Measurements from ENCODE around the gene RRP1. TPM values are rescaled to one million over a fixed set of nuclear protein-coding genes. Genes with fewer than 3 reads are reported as not detected.

RRP1 gene
- polyA plus RNA-seq, 1 experiment = 8.2 TPM

GRCh38 chr21:43763901-43764523 lies 25.4 kb upstream of the RRP1 start:
- no peak for DNase-seq (ENCODE audit: low read depth, low spot score)
- CTCF ChIA-PET = interaction anchor here (0.7 kb wide), 1 partner anchor 96 kb away, joined by 4 read pairs; no protein-coding TSS in a partner anchor
- H3K9me3 ChIP-seq (ENCODE audit: control insufficient read depth, insufficient read depth, low read length) = peaks cover 13% of the 10 kb centered on the region
- TF ChIP-seq CTCF (IDR thresholded peaks at IDR 0.05; ENCODE audit: low read depth, low read length) = no peak
- no peak overlapping the region for H3K4me3 ChIP-seq (ENCODE audit: low read depth, low read length)
- no peak overlapping the region for H3K27ac ChIP-seq (ENCODE audit: low read depth, low read length)
- POLR2A ChIA-PET = no interaction called here
- H3K27me3 ChIP-seq (ENCODE audit: control insufficient read depth, insufficient read depth, low read length) = no peaks in the 10 kb centered on the region

DNA sequence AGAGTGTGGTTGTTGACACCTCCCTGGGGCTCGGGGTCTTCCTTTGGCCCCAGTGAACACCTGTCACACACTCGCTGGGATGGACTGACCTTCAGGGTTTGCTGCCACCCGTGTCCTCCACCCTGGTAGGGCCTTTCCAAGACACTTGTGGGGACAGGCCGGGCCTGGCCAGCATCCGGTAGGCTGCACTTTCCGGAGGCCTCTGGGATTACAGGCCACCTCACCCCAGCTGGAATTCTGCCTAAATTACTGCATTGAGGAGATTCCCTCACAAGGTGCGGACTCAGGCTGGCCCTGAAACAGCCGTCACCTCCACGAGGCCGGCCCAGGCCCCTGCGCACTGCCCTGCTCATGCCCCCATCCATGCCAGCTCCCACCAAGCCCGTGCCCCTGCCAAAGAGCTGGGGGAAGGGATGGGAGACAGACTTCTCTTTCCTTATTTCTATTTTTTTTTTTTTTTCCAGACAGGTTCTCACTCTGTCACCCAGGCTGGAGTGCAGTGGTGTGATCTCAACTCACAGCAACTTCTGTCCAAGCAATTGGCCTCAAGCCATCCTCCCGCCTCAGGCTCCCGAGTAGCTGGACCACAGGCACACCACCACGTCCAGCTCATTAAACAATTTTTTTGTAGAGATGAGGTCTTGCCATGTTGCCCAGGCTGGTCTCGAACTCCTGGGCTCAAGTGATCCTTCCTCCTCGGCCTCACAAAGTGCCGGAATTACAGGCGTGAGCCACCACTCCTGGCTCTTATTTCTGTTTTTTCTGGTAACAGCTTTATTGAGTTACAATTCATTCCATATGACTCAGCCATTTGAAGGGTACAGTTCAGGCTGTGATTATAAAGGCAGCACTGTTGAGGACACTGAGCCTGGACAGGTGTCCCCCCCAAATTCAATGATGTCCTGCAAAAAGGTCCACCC lies 24.5 kb upstream of the RRP1 start:
- no peaks in the 10 kb centered on the region for H3K27me3 ChIP-seq (ENCODE audit: control insufficient read depth, insufficient read depth, low read length)
- ChIA-PET POLR2A (interaction anchor here (0.7 to 1.2 kb wide), 3 partner anchors 24 to 1506 kb away, joined by 3 read pairs; no protein-coding TSS in a partner anchor), CTCF (no interaction called here)
- peaks cover 13% of the 10 kb centered on the region for H3K9me3 ChIP-seq (ENCODE audit: control insufficient read depth, insufficient read depth, low read length)
- no peak for TF ChIP-seq CTCF (IDR thresholded peaks at IDR 0.05; ENCODE audit: low read depth, low read length)
- no peak for DNase-seq (ENCODE audit: low read depth, low spot score)
- H3K27ac ChIP-seq (ENCODE audit: low read depth, low read length) = peak overlapping the region; percentile 2
- H3K4me3 ChIP-seq (ENCODE audit: low read depth, low read length) = no peak overlapping the region

GRCh38 chr21:43766734-43767497 lies 22.5 kb upstream of the RRP1 start:
- no peak overlapping the region for H3K27ac ChIP-seq (ENCODE audit: low read depth, low read length)
- ChIA-PET CTCF (interaction anchor here (1.2 kb wide), 1 partner anchor 23 kb away, joined by 3 read pairs; no protein-coding TSS in a partner anchor), POLR2A (no interaction called here)
- no peak for DNase-seq (ENCODE audit: low read depth, low spot score)
- TF ChIP-seq CTCF (IDR thresholded peaks at IDR 0.05; ENCODE audit: low read depth, low read length) = no peak
- peaks cover 13% of the 10 kb centered on the region for H3K9me3 ChIP-seq (ENCODE audit: control insufficient read depth, insufficient read depth, low read length)
- no peaks in the 10 kb centered on the region for H3K27me3 ChIP-seq (ENCODE audit: control insufficient read depth, insufficient read depth, low read length)
- no peak overlapping the region for H3K4me3 ChIP-seq (ENCODE audit: low read depth, low read length)

DNA sequence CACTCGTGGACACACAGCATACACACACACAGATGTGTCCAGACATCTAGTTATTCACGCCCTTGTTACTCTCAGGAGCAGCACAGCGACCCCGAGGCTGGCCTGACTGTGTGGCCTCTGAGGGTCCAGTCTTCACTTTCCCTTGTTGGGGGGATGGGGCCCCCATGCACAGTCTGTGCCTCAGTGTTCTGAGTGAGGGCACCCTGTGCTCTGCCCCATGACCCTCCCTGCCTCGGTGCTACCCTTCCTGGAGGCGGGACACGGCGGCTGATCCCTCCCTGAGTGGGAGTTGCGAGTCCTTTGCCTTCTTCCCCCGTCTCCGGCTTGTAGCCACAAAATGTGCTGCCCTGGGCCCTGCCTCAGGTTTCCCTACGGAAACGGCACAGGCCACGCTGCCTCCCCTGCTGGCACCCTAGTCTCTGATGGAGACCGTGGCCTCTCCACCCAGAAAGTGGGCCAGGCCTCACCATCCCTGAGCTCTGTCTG lies 21.8 kb upstream of the RRP1 start:
- ChIA-PET POLR2A (no interaction called here), CTCF (no interaction called here)
- no peak overlapping the region for H3K4me3 ChIP-seq (ENCODE audit: low read depth, low read length)
- H3K27ac ChIP-seq (ENCODE audit: low read depth, low read length) = no peak overlapping the region
- no peak for DNase-seq (ENCODE audit: low read depth, low spot score)
- H3K9me3 ChIP-seq (ENCODE audit: control insufficient read depth, insufficient read depth, low read length) = peaks cover 9% of the 10 kb centered on the region
- H3K27me3 ChIP-seq (ENCODE audit: control insufficient read depth, insufficient read depth, low read length) = no peaks in the 10 kb centered on the region
- no peak for TF ChIP-seq CTCF (IDR thresholded peaks at IDR 0.05; ENCODE audit: low read depth, low read length)
